ENCODE results near the gene ZC3H7B.

The ZC3H7B gene

GRCh38 chr22:41356430-41357028 is 55.2 kb downstream of the ZC3H7B start:
- in situ Hi-C loops (cut with MboI; ENCODE audit: low pct_unique_long_range_greater_than_20kb, low sequenced_read_pairs, unreplicated experiment) = no loop called here
- no peak for TF ChIP-seq CTCF (IDR thresholded peaks at IDR 0.05; ENCODE audit: extremely low read depth, insufficient read depth, missing control alignments)
- DNase-seq (ENCODE audit: low spot score) = no peak

GRCh38 chr22:41357191-41357590 is 55.9 kb downstream of the ZC3H7B start:
- in situ Hi-C loops (cut with MboI; ENCODE audit: low pct_unique_long_range_greater_than_20kb, low sequenced_read_pairs, unreplicated experiment) = no loop called here
- no peak for TF ChIP-seq CTCF (IDR thresholded peaks at IDR 0.05; ENCODE audit: extremely low read depth, insufficient read depth, missing control alignments)
- DNase-seq (ENCODE audit: low spot score) = no peak

GRCh38 chr22:41358927-41359326 is 57.6 kb downstream of the ZC3H7B start:
- no peak for TF ChIP-seq CTCF (IDR thresholded peaks at IDR 0.05; ENCODE audit: extremely low read depth, insufficient read depth, missing control alignments)
- in situ Hi-C loops (cut with MboI; ENCODE audit: low pct_unique_long_range_greater_than_20kb, low sequenced_read_pairs, unreplicated experiment) = no loop called here

GRCh38 chr22:41359376-41359775 is 58.1 kb downstream of the ZC3H7B start:
- no peak for DNase-seq (ENCODE audit: low spot score)
- no peak for TF ChIP-seq CTCF (IDR thresholded peaks at IDR 0.05; ENCODE audit: extremely low read depth, insufficient read depth, missing control alignments)
- in situ Hi-C loops (cut with MboI; ENCODE audit: low pct_unique_long_range_greater_than_20kb, low sequenced_read_pairs, unreplicated experiment) = no loop called here

More at GRCh38 chr22:41358927-41359326, 57.6 kb downstream of the ZC3H7B start:
- DNase-seq (ENCODE audit: low spot score) = no peak

GRCh38 chr22:41360126-41360525 is 58.8 kb downstream of the ZC3H7B start:
- TF ChIP-seq CTCF (IDR thresholded peaks at IDR 0.05; ENCODE audit: extremely low read depth, insufficient read depth, missing control alignments) = no peak
- in situ Hi-C loops (cut with MboI; ENCODE audit: low pct_unique_long_range_greater_than_20kb, low sequenced_read_pairs, unreplicated experiment) = no loop called here
- no peak for DNase-seq (ENCODE audit: low spot score)

GRCh38 chr22:41361716-41362310 is 60.5 kb downstream of the ZC3H7B start:
- no peak for DNase-seq (ENCODE audit: low spot score)
- in situ Hi-C loops (cut with MboI; ENCODE audit: low pct_unique_long_range_greater_than_20kb, low sequenced_read_pairs, unreplicated experiment) = no loop called here
- TF ChIP-seq CTCF (IDR thresholded peaks at IDR 0.05; ENCODE audit: extremely low read depth, insufficient read depth, missing control alignments) = no peak

All from GM13977 (cell line).